H1 (cell line): ENCODE measurements around the gene CABCOCO1. TPM values are rescaled to one million over a fixed set of nuclear protein-coding genes. Genes with fewer than 3 reads are reported as not detected.

Source experiments
- CTCF ChIA-PET: fragments of 300-600 bp; sonication (Branson Sonifier 250); formaldehyde crosslinking; loops from one replicate; lab custom pipeline; 2021; ENCODE audit not compliant: partially characterized antibody; lab: Charles Lee
- POLR2A ChIA-PET: fragments of 300-600 bp; sonication (Branson Sonifier 250); formaldehyde crosslinking; loops from one replicate; lab custom pipeline; 2021; ENCODE audit warnings: inconsistent platforms; ENCODE audit not compliant: partially characterized antibody; lab: Charles Lee
- DNase-seq, 2 experiments: peaks; one replicate each; pipeline versions ENCODE4 v3.0.0 to v3.0.0-alpha.2; 2010 to 2022; ENCODE audit warnings: low spot score in 2 of 2, low read depth in 1 of 2, mixed read lengths in 1 of 2
- FAIRE-seq: peaks from 2 replicates; lab custom pipeline; 2011; peaks lifted over from hg19 to GRCh38; lab: Jason Lieb, UNC
- H2AFZ ChIP-seq: 2 replicates; pipeline ENCODE4 v1.8.1; 2012; ENCODE audit warnings: low read length, inconsistent platforms
- H2AK5ac ChIP-seq: 2 replicates; pipeline ENCODE4 v1.6.1; 2013; ENCODE audit warnings: low read depth, low read length
- H2BK120ac ChIP-seq: replicated peaks from 2 replicates; pipeline ENCODE3; 2013; ENCODE audit warnings: low read depth, low read length, inconsistent platforms
- H2BK12ac ChIP-seq: 2 replicates; pipeline ENCODE4 v1.6.1; 2013; ENCODE audit warnings: low read depth, low read length
- H2BK15ac ChIP-seq: 2 replicates; pipeline ENCODE4 v1.6.1; 2013; ENCODE audit warnings: low read length
- H2BK20ac ChIP-seq: 2 replicates; pipeline ENCODE4 v1.6.1; 2013; ENCODE audit warnings: low read length
- H2BK5ac ChIP-seq: 2 replicates; pipeline ENCODE4 v1.6.1; 2013; ENCODE audit warnings: low read depth, low read length
- H3K14ac ChIP-seq: 2 replicates; pipeline ENCODE4 v1.6.1; 2013; ENCODE audit warnings: inconsistent platforms; ENCODE audit not compliant: insufficient read length
- H3K18ac ChIP-seq: 2 replicates; pipeline ENCODE4 v1.6.1; 2013; ENCODE audit warnings: low read length; ENCODE audit errors: extremely low read depth
- H3K23ac ChIP-seq: 2 replicates; pipeline ENCODE4 v1.6.1; 2013; ENCODE audit warnings: inconsistent platforms; ENCODE audit not compliant: insufficient read length
- H3K23me2 ChIP-seq: 2 replicates; pipeline ENCODE4 v1.6.1; 2013; ENCODE audit warnings: low read depth, low read length
- H3K27ac ChIP-seq: 2 replicates; pipeline ENCODE4 v1.6.1; 2011; ENCODE audit warnings: low read depth, low read length, inconsistent platforms
- H3K27me3 ChIP-seq, 4 experiments: replicated peaks in 1 of 4; 1 replicate in 1 of 4; 2 replicates in 3 of 4; pipeline versions ENCODE4 v1.6.1 to v1.8.1; 2011 to 2013; ENCODE audit warnings: low read length in 3 of 4, mild to moderate bottlenecking in 3 of 4, inconsistent platforms in 2 of 4, mixed read lengths in 2 of 4, moderate library complexity in 1 of 4; ENCODE audit not compliant: control insufficient read depth in 3 of 4, insufficient read depth in 3 of 4; ENCODE audit errors: extremely low read depth in 1 of 4
- H3K36me3 ChIP-seq, 4 experiments: 2 replicates each; pipeline versions ENCODE4 v1.6.1 to v1.8.1; 2011 to 2013; ENCODE audit warnings: mild to moderate bottlenecking in 4 of 4, low read length in 3 of 4, moderate library complexity in 2 of 4, control low read depth in 1 of 4, inconsistent platforms in 1 of 4; ENCODE audit not compliant: insufficient read depth in 4 of 4, control insufficient read depth in 2 of 4
- H3K4ac ChIP-seq: replicated peaks from 2 replicates; pipeline ENCODE3; 2013; ENCODE audit warnings: low read length, low read depth, mixed read lengths, inconsistent platforms; ENCODE audit not compliant: insufficient read length
- H3K4me1 ChIP-seq, 4 experiments: replicated peaks in 1 of 4; 1 replicate in 1 of 4; 2 replicates in 3 of 4; pipeline versions ENCODE4 v1.6.1 to v1.8.1; 2011 to 2013; ENCODE audit warnings: low read length in 3 of 4, inconsistent platforms in 2 of 4, mixed read lengths in 1 of 4; ENCODE audit not compliant: insufficient read depth in 4 of 4, control insufficient read depth in 3 of 4
- H3K4me2 ChIP-seq, 2 experiments: 2 replicates each; pipeline versions ENCODE4 v1.6.1 to v1.8.1; 2011 to 2013; ENCODE audit warnings: low read depth in 2 of 2, low read length in 2 of 2, control low read depth in 1 of 2, inconsistent platforms in 1 of 2, mild to moderate bottlenecking in 1 of 2; ENCODE audit not compliant: insufficient read depth in 1 of 2
- H3K4me3 ChIP-seq, 4 experiments: fragments of 200-600, 300-600 bp in 1 of 4; sonication (generic), shearing (Covaris generic), sonication (Bioruptor Twin) in 1 of 4; 2 replicates each; pipeline versions ENCODE4 v1.5.1 to v1.8.1; 2011 to 2016; ENCODE audit warnings: low read length in 4 of 4, low read depth in 3 of 4, control low read depth in 2 of 4, inconsistent platforms in 2 of 4, mild to moderate bottlenecking in 2 of 4, mixed read lengths in 1 of 4, moderate library complexity in 1 of 4; ENCODE audit not compliant: insufficient read depth in 2 of 4; ENCODE audit errors: extremely low read depth in 1 of 4
- H3K56ac ChIP-seq: replicated peaks from 2 replicates; pipeline ENCODE3; 2013; ENCODE audit warnings: low read depth, mild to moderate bottlenecking, mixed read lengths, low read length, inconsistent platforms; ENCODE audit not compliant: insufficient read length
- H3K79me1 ChIP-seq: 2 replicates; pipeline ENCODE4 v1.6.1; 2013; ENCODE audit warnings: low read depth, low read length, control low read depth
- H3K79me2 ChIP-seq, 2 experiments: 2 replicates each; pipeline versions ENCODE4 v1.6.1 to v1.8.1; 2012 to 2013; ENCODE audit warnings: low read length in 2 of 2, mild to moderate bottlenecking in 2 of 2, inconsistent platforms in 1 of 2; ENCODE audit not compliant: insufficient read depth in 2 of 2, control insufficient read depth in 1 of 2
- H3K9ac ChIP-seq, 4 experiments: replicated peaks in 1 of 4; 1 replicate in 1 of 4; 2 replicates in 3 of 4; pipeline versions ENCODE4 v1.6.1 to v1.8.1; 2011 to 2013; ENCODE audit warnings: low read depth in 3 of 4, low read length in 3 of 4, control low read depth in 2 of 4, mild to moderate bottlenecking in 2 of 4, moderate library complexity in 2 of 4, inconsistent platforms in 1 of 4; ENCODE audit errors: extremely low read depth in 1 of 4
- H3K9me3 ChIP-seq, 2 experiments: 2 replicates each; pipeline versions ENCODE4 v1.6.1 to v1.8.1; 2012 to 2013; ENCODE audit warnings: mild to moderate bottlenecking in 2 of 2, moderate library complexity in 2 of 2, control low read depth in 1 of 2, inconsistent platforms in 1 of 2, low read depth in 1 of 2, low read length in 1 of 2, mixed read lengths in 1 of 2; ENCODE audit not compliant: insufficient read depth in 2 of 2
- H4K20me1 ChIP-seq, 2 experiments: replicated peaks in 1 of 2; 2 replicates each; pipeline versions ENCODE3 to v1.8.1; 2011 to 2013; ENCODE audit warnings: inconsistent platforms in 2 of 2, low read length in 2 of 2, mild to moderate bottlenecking in 1 of 2; ENCODE audit not compliant: insufficient read depth in 2 of 2, control insufficient read depth in 1 of 2
- H4K5ac ChIP-seq: 2 replicates; pipeline ENCODE4 v1.6.1; 2013; ENCODE audit warnings: low read length, low read depth, mixed read lengths, inconsistent platforms; ENCODE audit not compliant: insufficient read length
- H4K8ac ChIP-seq: 2 replicates; pipeline ENCODE4 v1.8.0; 2013; ENCODE audit warnings: mild to moderate bottlenecking, moderate library complexity, low read length, inconsistent platforms; ENCODE audit not compliant: insufficient read depth; ENCODE audit errors: extremely low read depth
- H4K91ac ChIP-seq: replicated peaks from 2 replicates; pipeline ENCODE3; 2013; ENCODE audit warnings: low read length, mixed read lengths, inconsistent platforms; ENCODE audit not compliant: insufficient read length
- BCL11A ChIP-seq, 2 experiments: IDR thresholded peaks; one replicate each; pipeline ENCODE4 v1.6.1; 2011; ENCODE audit warnings: low read depth in 2 of 2, low read length in 2 of 2, mild to moderate bottlenecking in 2 of 2
- CBX5 ChIP-seq: fragments of 300-800, 300-1000 bp; sonication (generic); IDR thresholded peaks from 2 replicates; pipeline ENCODE4 v1.7.1; 2016; ENCODE audit warnings: antibody characterized with exemption, low read length, low read depth
- CEBPB ChIP-seq: IDR thresholded peaks from 2 replicates; pipeline ENCODE4 v1.6.1; 2012; ENCODE audit warnings: low read depth, low read length
- HDAC2 ChIP-seq, 2 experiments: fragments of 300-600 bp in 1 of 2; sonication (generic) in 1 of 2; IDR thresholded peaks; 2 replicates each; pipeline ENCODE4 v1.6.1; 2011 to 2012; ENCODE audit warnings: low read depth in 2 of 2, low read length in 2 of 2, mild to moderate bottlenecking in 2 of 2, moderate library complexity in 2 of 2, borderline replicate concordance in 1 of 2, inconsistent platforms in 1 of 2
- RFX5 ChIP-seq: IDR thresholded peaks from 2 replicates; pipeline ENCODE4 v1.6.1; 2011; ENCODE audit warnings: low read depth, low read length, improper control_type of control experiment, borderline replicate concordance
- SIN3A ChIP-seq, 2 experiments: IDR thresholded peaks in 1 of 2; conservative IDR thresholded peaks in 1 of 2; 2 replicates each; pipeline ENCODE4 v1.6.1; 2011 to 2012; ENCODE audit warnings: low read length in 2 of 2, improper control_type of control experiment in 1 of 2, low read depth in 1 of 2, mild to moderate bottlenecking in 1 of 2
- SRF ChIP-seq: IDR thresholded peaks from 2 replicates; pipeline ENCODE4 v1.6.1; 2011; ENCODE audit warnings: mild to moderate bottlenecking, low read depth, low read length, moderate library complexity
- ZNF274 ChIP-seq: IDR thresholded peaks from 2 replicates; pipeline ENCODE4 v1.7.0; 2012; ENCODE audit warnings: low read length, borderline replicate concordance; ENCODE audit errors: extremely low read depth
- WGBS, 2 experiments: shearing (Covaris generic) in 1 of 2; methylation state at CpG; one replicate each; pipeline versions ENCODE4 v1.1.6 to v1.1.7; 2013 to 2015; ENCODE audit warnings: low lambda C conversion rate in 2 of 2, mixed read lengths in 2 of 2, inconsistent platforms in 1 of 2, low coverage in 1 of 2, missing lambda C conversion rate in 1 of 2; ENCODE audit not compliant: insufficient replicate concordance in 2 of 2, insufficient coverage in 1 of 2, insufficient read length in 1 of 2; ENCODE audit errors: extremely low coverage in 1 of 2, missing lambda C conversion rate in 1 of 2; 5-methylcytosine and 5-hydroxymethylcytosine counted together
- polyA plus RNA-seq, 7 experiments: library from polyadenylated mRNA; depleted of rRNA in 3 of 7; stranded (reverse) in 5 of 7; unstranded in 2 of 7; fragments of >200 nt in 5 of 7; fragments of 200-250 nt in 2 of 7; gene quantifications; 1 replicate in 5 of 7; 2 replicates in 1 of 7; 4 replicates in 1 of 7; pipeline versions ENCODE4 v1.2.1 to v1.2.3, GENCODE V29; 2011 to 2013; ENCODE audit warnings: missing spikeins in 2 of 7, mixed read lengths in 2 of 7
- total RNA-seq: library from RNA; stranded (reverse); fragmentation: NEBNext Ultra II Directional; extraction: Animal tissue kit (Norgen Biotek cat#: 25700); gene quantifications from 2 replicates; pipeline ENCODE4 v1.2.1, GENCODE V29; 2021
- TF ChIP-seq, protein P1 (sequence below): IDR thresholded peaks from 2 replicates; pipeline ENCODE4 v1.6.1; 2012; ENCODE audit warnings: low read length, inconsistent platforms
- TF ChIP-seq, protein P2 (sequence below): IDR thresholded peaks from 2 replicates; pipeline ENCODE4 v1.6.1; 2012; ENCODE audit warnings: inconsistent platforms

CABCOCO1 gene
- total and polyA plus RNA-seq, 2 of the 8 experiments (the other 6 are each of a cell fraction or from before 2014, with no cell fraction given) = not detected

DNA sequence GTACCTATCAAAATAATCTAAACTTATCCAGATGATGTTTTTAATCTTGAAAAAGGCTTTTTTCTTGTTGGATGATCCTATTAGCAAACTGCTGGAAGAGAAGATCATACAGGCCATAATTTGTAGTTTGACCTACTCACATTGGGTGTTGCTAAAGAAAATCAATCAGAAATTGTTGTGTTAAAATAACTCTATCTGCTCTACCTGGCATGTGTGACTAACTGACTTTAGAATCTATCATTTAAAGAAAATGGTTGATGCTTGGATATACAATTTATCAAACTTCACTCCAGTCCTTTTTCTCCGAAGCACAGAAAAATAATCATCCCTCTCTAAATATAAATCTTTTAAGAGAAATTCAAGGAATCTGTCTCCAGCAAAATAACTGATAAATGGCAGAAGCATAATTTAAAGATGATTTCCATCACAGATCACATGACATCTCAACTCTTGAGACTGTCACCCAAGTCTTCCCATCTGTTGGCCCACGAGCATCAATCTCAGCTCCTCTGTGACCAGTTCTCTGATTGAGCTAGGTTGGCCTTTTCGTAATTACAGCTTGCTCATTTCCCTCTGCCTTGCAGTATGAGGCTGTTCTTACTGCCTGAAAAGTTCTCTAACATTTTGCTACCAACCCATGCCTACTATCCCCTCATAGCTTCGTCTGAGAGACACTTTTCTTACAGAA is 36.4 kb downstream of the CABCOCO1 start:
- Histone ChIP-seq H3K4me2 (no peak overlapping the region), H3K9me3 (no peaks in the 10 kb centered on the region), H2AK5ac (no peak overlapping the region), H3K18ac (no peak overlapping the region), H3K14ac (no peak overlapping the region), H3K23ac (no peak overlapping the region), H3K23me2 (no peaks in the 10 kb centered on the region), H2BK20ac (no peak overlapping the region), H2BK120ac (no peak overlapping the region), H4K20me1 (no peaks in the 10 kb centered on the region), H3K36me3 (no peaks in the 10 kb centered on the region), H2BK5ac (no peak overlapping the region), H2BK12ac (no peak overlapping the region), H4K8ac (no peak overlapping the region), H3K4me1 (no peaks in the 10 kb centered on the region), H3K27ac (no peak overlapping the region), H2AFZ (no peak overlapping the region), H3K79me2 (no peaks in the 10 kb centered on the region), H3K27me3 (no peaks in the 10 kb centered on the region), H3K79me1 (no peaks in the 10 kb centered on the region), H4K5ac (no peak overlapping the region), H3K4me3 (no peak overlapping the region), H3K4ac (no peak overlapping the region), H3K56ac (no peak overlapping the region), H2BK15ac (no peak overlapping the region), H4K91ac (no peak overlapping the region), H3K9ac (no peak overlapping the region)
- FAIRE-seq (no peak), DNase-seq (no peak)
- ChIA-PET POLR2A (no interaction called here), CTCF (no interaction called here)
- WGBS, 2 experiments = 86% methylated on average over 4 of the region's 4 CpGs; no CpG with 5 or more reads in 1 of the 2 experiments
- no peak for TF ChIP-seq CBX5
- TF ChIP-seq SIN3A (conservative IDR thresholded peaks at IDR 0.05 in 1 of 2, IDR thresholded peaks at IDR 0.05 in 1 of 2; ENCODE audit: low read depth in 1 of 2, low read length in 2 of 2) = no peak
- TF ChIP-seq HDAC2 (IDR thresholded peaks at IDR 0.05; ENCODE audit: borderline replicate concordance in 1 of 2, low read depth in 2 of 2, low read length in 2 of 2) = no peak
- TF ChIP-seq ZNF274 = no peak
- TF ChIP-seq, protein P1, sequence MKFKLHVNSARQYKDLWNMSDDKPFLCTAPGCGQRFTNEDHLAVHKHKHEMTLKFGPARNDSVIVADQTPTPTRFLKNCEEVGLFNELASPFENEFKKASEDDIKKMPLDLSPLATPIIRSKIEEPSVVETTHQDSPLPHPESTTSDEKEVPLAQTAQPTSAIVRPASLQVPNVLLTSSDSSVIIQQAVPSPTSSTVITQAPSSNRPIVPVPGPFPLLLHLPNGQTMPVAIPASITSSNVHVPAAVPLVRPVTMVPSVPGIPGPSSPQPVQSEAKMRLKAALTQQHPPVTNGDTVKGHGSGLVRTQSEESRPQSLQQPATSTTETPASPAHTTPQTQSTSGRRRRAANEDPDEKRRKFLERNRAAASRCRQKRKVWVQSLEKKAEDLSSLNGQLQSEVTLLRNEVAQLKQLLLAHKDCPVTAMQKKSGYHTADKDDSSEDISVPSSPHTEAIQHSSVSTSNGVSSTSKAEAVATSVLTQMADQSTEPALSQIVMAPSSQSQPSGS = no peak
- no peak for TF ChIP-seq BCL11A (IDR thresholded peaks at IDR 0.05; ENCODE audit: low read depth in 2 of 2, low read length in 2 of 2)
- TF ChIP-seq SRF = no peak
- TF ChIP-seq RFX5 = no peak
- TF ChIP-seq, protein P2, sequence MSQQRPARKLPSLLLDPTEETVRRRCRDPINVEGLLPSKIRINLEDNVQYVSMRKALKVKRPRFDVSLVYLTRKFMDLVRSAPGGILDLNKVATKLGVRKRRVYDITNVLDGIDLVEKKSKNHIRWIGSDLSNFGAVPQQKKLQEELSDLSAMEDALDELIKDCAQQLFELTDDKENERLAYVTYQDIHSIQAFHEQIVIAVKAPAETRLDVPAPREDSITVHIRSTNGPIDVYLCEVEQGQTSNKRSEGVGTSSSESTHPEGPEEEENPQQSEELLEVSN = no peak
- no peak for TF ChIP-seq CEBPB
